ENCODE measurements around the gene DCP1B.

Gene DCP1B

DNA sequence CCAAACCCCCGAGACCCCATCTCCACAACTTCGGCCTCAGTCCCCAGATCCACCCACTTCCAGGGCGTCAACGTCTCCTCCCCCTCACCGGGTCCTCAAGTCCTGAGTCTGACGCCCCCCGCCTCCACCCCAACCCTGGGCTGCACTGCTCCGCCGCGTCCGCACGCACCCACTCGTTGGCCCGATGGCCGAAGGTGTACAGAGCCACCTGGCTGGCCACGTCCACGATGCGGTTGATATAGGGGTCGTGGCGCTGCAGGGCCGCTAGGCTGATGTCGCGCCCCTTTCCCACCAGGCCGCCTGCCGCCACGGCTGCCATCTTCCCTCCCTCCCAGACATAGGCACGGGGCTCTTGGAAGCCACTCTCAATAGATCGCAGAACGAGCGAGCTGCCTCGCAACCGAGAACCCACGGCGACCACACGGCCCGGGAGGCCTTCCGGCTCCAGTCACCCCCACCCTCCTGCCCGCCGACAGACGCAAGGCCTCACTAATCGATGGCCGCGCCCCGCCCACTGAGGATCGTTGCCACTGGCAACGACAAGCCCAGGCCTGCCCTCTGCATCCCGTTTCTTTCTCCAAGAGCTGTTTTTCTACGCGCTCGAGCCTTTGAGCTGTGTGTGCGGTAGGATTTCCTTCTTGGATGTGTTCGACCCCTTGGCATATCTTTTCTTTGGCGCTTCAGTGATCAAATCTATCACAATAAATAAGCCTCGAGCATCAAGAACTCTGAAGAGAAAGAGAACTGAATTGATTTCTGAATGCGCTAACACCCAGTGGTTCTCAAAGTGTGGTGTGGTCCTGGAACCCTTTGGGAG is at the start of gene DCP1B:
TSS of gene DCP1B (minus strand) at position 345 of the 817 bp plus-strand sequence. CDS start at position 319, 26 bp downstream.
- DNase-seq, result peak; percentile 98
- TF ChIP-seq CTCF (IDR thresholded peaks at IDR 0.05; ENCODE audit: low read depth, low read length), result no peak
- peak within 1 kb of the TSS; percentile 97 for H3K27ac ChIP-seq

DNA sequence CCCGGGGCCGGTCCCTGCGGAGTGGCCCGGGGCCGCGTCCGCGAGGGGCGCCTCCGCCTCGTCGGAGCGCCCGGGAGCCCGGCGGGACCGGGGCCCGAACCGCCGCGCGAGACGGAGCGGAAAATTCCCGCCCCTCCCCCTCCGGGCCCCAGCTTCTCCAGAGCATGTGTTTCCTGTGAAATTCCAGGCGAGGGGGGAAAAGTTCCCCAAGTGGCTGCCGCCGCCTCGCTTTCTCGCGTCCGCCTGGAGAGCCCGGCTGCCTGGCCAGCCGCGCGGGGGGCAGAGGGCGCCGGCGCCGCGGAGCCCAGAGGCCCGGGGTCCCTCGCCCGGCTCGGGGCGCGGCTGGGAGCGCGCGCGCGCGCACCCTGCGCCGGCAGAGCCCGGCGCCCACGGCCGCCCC is 49.4 kb upstream of the DCP1B start:
- no peaks in the 10 kb centered on the region for H3K36me3 ChIP-seq
- H3K4me3 ChIP-seq (ENCODE audit: low read depth, low read length), result peak overlapping the region; percentile 83
- no peak overlapping the region; the same call in 1 of the 2 replicates for H3K27ac ChIP-seq
- TF ChIP-seq CTCF (IDR thresholded peaks at IDR 0.05; ENCODE audit: low read depth, low read length), result no peak
- peaks cover 8% of the 10 kb centered on the region for H3K27me3 ChIP-seq (ENCODE audit: insufficient read depth, low read depth, severe bottlenecking)
- no peaks in the 10 kb centered on the region for H3K9me3 ChIP-seq (ENCODE audit: severe bottlenecking)
- DNase-seq, result no peak

More for the DNA sequence above, at the start of gene DCP1B:
- Histone ChIP-seq H3K27me3 (ENCODE audit: insufficient read depth, low read depth, severe bottlenecking) (no peaks in the 10 kb centered on the region), H3K36me3 (no peaks in the 10 kb centered on the region; the same call in 1 of the 2 replicates), H3K9me3 (ENCODE audit: severe bottlenecking) (peaks cover 7% of the 10 kb centered on the region), H3K4me3 (ENCODE audit: low read depth, low read length) (peak within 1 kb of the TSS; percentile 97)

DNA sequence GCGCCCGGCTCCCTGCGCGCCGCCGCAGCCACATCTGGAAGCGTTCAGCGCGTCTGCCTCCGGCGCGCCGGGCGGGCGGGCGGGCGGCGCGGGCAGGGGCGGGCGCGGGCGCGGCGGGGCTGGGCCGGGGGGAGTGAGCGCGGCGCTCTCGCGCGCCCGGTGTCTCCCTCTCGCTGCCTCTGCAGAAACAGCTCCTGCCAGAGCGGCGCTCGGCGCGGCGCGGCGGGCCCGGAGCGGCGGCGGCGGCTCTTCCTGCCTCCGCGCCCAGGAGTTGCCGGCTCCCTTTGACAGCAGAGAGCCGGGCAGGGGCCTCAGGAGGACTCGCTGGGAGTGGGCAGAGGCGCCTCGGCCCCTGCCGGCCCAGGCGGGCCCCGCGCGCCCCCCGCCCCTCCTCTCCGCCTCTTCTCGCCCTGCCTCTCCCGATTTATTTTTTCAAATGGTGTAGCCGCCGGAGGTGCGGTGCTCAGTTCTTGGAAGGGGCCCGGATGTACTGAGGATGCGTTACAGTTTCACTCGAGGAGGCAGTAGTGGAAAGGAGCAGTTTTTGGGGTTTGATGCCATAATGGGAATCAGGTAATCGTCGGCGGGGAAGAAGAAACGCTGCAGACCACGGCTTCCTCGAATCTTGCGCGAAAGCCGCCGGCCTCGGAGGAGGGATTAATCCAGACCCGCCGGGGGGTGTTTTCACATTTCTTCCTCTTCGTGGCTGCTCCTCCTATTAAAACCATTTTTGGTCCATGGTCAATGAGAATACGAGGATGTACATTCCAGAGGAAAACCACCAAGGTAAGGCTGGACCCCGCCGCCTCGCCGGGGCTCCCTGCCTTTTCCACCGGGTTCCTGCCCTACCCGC is 48.8 kb upstream of the DCP1B start, which contains the start of gene CACNA1C:
TSS of gene CACNA1C (plus strand) at position 162 of the 853 bp plus-strand sequence. CDS start at position 738, 576 bp downstream.
- Histone ChIP-seq H3K4me3 (ENCODE audit: low read depth, low read length) (peak within 1 kb of the TSS; percentile 83), H3K36me3 (no peaks in the 10 kb centered on the region), H3K27ac (peak within 1 kb of the TSS; percentile 64), H3K9me3 (ENCODE audit: severe bottlenecking) (no peaks in the 10 kb centered on the region), H3K27me3 (ENCODE audit: insufficient read depth, low read depth, severe bottlenecking) (peaks cover 8% of the 10 kb centered on the region)
- peak; percentile 43 for TF ChIP-seq CTCF (IDR thresholded peaks at IDR 0.05; ENCODE audit: low read depth, low read length)
- peak; percentile 67 for DNase-seq

GRCh38 chr12:2051700-2052621 is 47.7 kb upstream of the DCP1B start:
- Histone ChIP-seq H3K4me3 (ENCODE audit: low read depth, low read length) (peak overlapping the region; percentile 45), H3K27me3 (ENCODE audit: insufficient read depth, low read depth, severe bottlenecking) (peaks cover 8% of the 10 kb centered on the region), H3K27ac (no peak overlapping the region), H3K9me3 (ENCODE audit: severe bottlenecking) (no peaks in the 10 kb centered on the region), H3K36me3 (no peaks in the 10 kb centered on the region)
- DNase-seq, result no peak
- no peak for TF ChIP-seq CTCF (IDR thresholded peaks at IDR 0.05; ENCODE audit: low read depth, low read length)
